K562 (cell line): ENCODE results near the gene SLC29A3. TPM values are rescaled to one million over a fixed set of nuclear protein-coding genes. Genes with fewer than 3 reads are reported as not detected.

ENCODE experiments used
- ATAC-seq: fragments of 200-7000 bp; cut with Tn5 transposase; 3 replicates; pipeline ENCODE4 v1.9.1; 2020; ENCODE audit warnings: moderate library complexity
- BruUV-seq: library from RNA; stranded (reverse); fragments of 400-500 nt; replicated peaks from 2 replicates; lab custom pipeline; 2021; lab: Mats Ljungman, UMichigan
- CTCF ChIA-PET: fragments of 300-600 bp; formaldehyde crosslinking; extraction: SDS; loops from one replicate; lab custom pipeline; 2021; ENCODE audit warnings: low intra/inter-chr PET ratio; lab: Yijun Ruan, JAX
- POLR2A ChIA-PET: fragments of 300-600, 350-650 bp; sonication (Branson Sonifier 250); formaldehyde crosslinking; extraction: SDS; loops from one replicate; lab custom pipeline; 2021; ENCODE audit warnings: antibody characterized with exemption, inconsistent platforms; lab: Yijun Ruan, JAX
- DNase-seq, 4 experiments: peaks; one replicate each; pipeline versions ENCODE4 v3.0.0 to v3.0.0-alpha.2; 2011 to 2018; ENCODE audit warnings: low spot score in 3 of 4, mixed read lengths in 3 of 4; ENCODE audit errors: extremely low read depth in 1 of 4
- FAIRE-seq: peaks from 2 replicates; lab custom pipeline; 2011; peaks lifted over from hg19 to GRCh38; lab: Jason Lieb, UNC
- H2AFZ ChIP-seq: 2 replicates; pipeline ENCODE4 v1.6.0; 2011; ENCODE audit warnings: low read depth, low read length, control low read depth, inconsistent platforms
- H3K27ac ChIP-seq: fragments of 200-600 bp; 3 replicates; pipeline ENCODE4 v1.8.0; 2011; ENCODE audit warnings: low read depth, mild to moderate bottlenecking, control low read depth, inconsistent platforms, low read length, moderate library complexity, mixed read lengths; ENCODE audit errors: extremely low read depth
- H3K27me3 ChIP-seq, 2 experiments: fragments of 300-600 bp in 1 of 2; 2 replicates in 1 of 2; 3 replicates in 1 of 2; pipeline versions ENCODE4 v1.6.0 to v1.8.0; 2011; ENCODE audit warnings: inconsistent platforms in 2 of 2, low read length in 2 of 2, mild to moderate bottlenecking in 1 of 2, mixed read lengths in 1 of 2, moderate library complexity in 1 of 2; ENCODE audit not compliant: control insufficient read depth in 2 of 2, insufficient read depth in 2 of 2
- H3K36me3 ChIP-seq: fragments of 300-600 bp; 3 replicates; pipeline ENCODE4 v1.8.0; 2011; ENCODE audit warnings: mild to moderate bottlenecking, low read length, inconsistent platforms; ENCODE audit not compliant: control insufficient read depth, insufficient read depth
- H3K4me1 ChIP-seq, 2 experiments: fragments of 200-600 bp in 1 of 2; replicated peaks in 1 of 2; 2 replicates in 1 of 2; 3 replicates in 1 of 2; pipeline versions ENCODE4 v1.5.1 to v1.8.0; 2011; ENCODE audit warnings: inconsistent platforms in 2 of 2, low read length in 2 of 2, mild to moderate bottlenecking in 1 of 2, mixed read lengths in 1 of 2, moderate library complexity in 1 of 2; ENCODE audit not compliant: control insufficient read depth in 2 of 2, insufficient read depth in 2 of 2
- H3K4me2 ChIP-seq: 2 replicates; pipeline ENCODE4 v1.6.1; 2011; ENCODE audit warnings: low read length, control low read depth, inconsistent platforms, mixed read lengths; ENCODE audit not compliant: insufficient read depth
- H3K4me3 ChIP-seq: fragments of 200-600 bp; sonication (generic), shearing (Covaris generic); 2 replicates; pipeline ENCODE4 v1.5.1; 2016; ENCODE audit warnings: control low read depth, inconsistent platforms
- H3K79me2 ChIP-seq: fragments of 200-600 bp; 3 replicates; pipeline ENCODE4 v1.8.0; 2011; ENCODE audit warnings: low read length, inconsistent platforms; ENCODE audit not compliant: control insufficient read depth, insufficient read depth
- H3K9ac ChIP-seq, 2 experiments: 2 replicates each; pipeline versions ENCODE4 v1.6.0 to v1.6.1; 2011; ENCODE audit warnings: low read depth in 2 of 2, low read length in 2 of 2, control low read depth in 1 of 2, inconsistent platforms in 1 of 2, mild to moderate bottlenecking in 1 of 2, mixed read lengths in 1 of 2; ENCODE audit not compliant: insufficient read depth in 1 of 2
- H3K9me1 ChIP-seq: one replicate; pipeline ENCODE4 v1.6.0; 2011; ENCODE audit warnings: inconsistent platforms, mild to moderate bottlenecking, low read length, moderate library complexity; ENCODE audit not compliant: control insufficient read depth, insufficient read depth
- H3K9me3 ChIP-seq: replicated peaks from 2 replicates; pipeline ENCODE4 v1.5.1; 2011; ENCODE audit warnings: low read depth, low read length, inconsistent platforms; ENCODE audit not compliant: control insufficient read depth, insufficient read depth
- H4K20me1 ChIP-seq: replicated peaks from 2 replicates; pipeline ENCODE4 v1.6.1; 2011; ENCODE audit warnings: low read length, inconsistent platforms, mixed read lengths; ENCODE audit not compliant: control insufficient read depth, insufficient read depth
- CHAMP1 ChIP-seq: fragments of 450-650 bp; IDR thresholded peaks from 2 replicates; pipeline ENCODE4 v1.6.1; 2016; ENCODE audit warnings: mild to moderate bottlenecking
- CREB3 ChIP-seq: fragments of 450-650 bp; conservative IDR thresholded peaks from 2 replicates; pipeline ENCODE4 v1.6.1; 2016; ENCODE audit warnings: missing genetic modification characterization, low read depth, mild to moderate bottlenecking, missing compliant biosample characterization, moderate library complexity
- CREB3L1 ChIP-seq: fragments of 450-650 bp; IDR thresholded peaks from 2 replicates; pipeline ENCODE4 v1.6.1; 2014; ENCODE audit warnings: low read depth, mild to moderate bottlenecking, moderate library complexity, borderline replicate concordance
- HDAC1 ChIP-seq, 2 experiments: fragments of 450-650 bp; IDR thresholded peaks; 2 replicates each; pipeline ENCODE4 v1.6.1; 2016 to 2017; ENCODE audit warnings: inconsistent platforms in 1 of 2, mild to moderate bottlenecking in 1 of 2, moderate library complexity in 1 of 2
- HNRNPL ChIP-seq: fragments of 200-400 bp; formaldehyde crosslinking; IDR thresholded peaks from 2 replicates; pipeline ENCODE4 v1.6.1; 2017; ENCODE audit warnings: low read depth, mild to moderate bottlenecking, low read length
- MCM3 ChIP-seq: fragments of 450-650 bp; IDR thresholded peaks from 2 replicates; pipeline ENCODE4 v1.6.1; 2016
- SREBF1 ChIP-seq: fragments of 150-350 bp; IDR thresholded peaks from 2 replicates; pipeline ENCODE4 v1.6.1; 2014; ENCODE audit warnings: antibody characterized with exemption, low read depth, low read length, borderline replicate concordance
- ZNF407 ChIP-seq: fragments of 450-650 bp; IDR thresholded peaks from 2 replicates; pipeline ENCODE4 v1.6.1; 2016; ENCODE audit warnings: low read depth
- ZNF778 ChIP-seq: fragments of 450-650 bp; formaldehyde crosslinking; IDR thresholded peaks from 2 replicates; pipeline ENCODE4 v1.4.0; 2020; ENCODE audit warnings: mild to moderate bottlenecking, moderate library complexity
- WGBS: fragments of 100-300 bp; shearing (Covaris generic); methylation state at CpG from one replicate; pipeline ENCODE4 v1.1.6; 2016; ENCODE audit warnings: low coverage, mixed read lengths; ENCODE audit not compliant: insufficient coverage; ENCODE audit errors: missing lambda C conversion rate; 5-methylcytosine and 5-hydroxymethylcytosine counted together
- in situ Hi-C: fragments of 300-500 bp; cut with MboI; formaldehyde crosslinking; loops from 4 replicates; pipeline ENCODE4 v1.15.0; 2018; ENCODE audit warnings: inconsistent platforms, mixed read lengths
- intact Hi-C: fragments of 100-400 bp; cut with micrococcal nuclease; formaldehyde crosslinking; loops from 2 replicates; pipeline ENCODE4 v1.14.2; 2022
- polyA plus RNA-seq, 8 experiments: library from polyadenylated mRNA; depleted of rRNA in 4 of 8; stranded (reverse) in 5 of 8; unstranded in 3 of 8; fragments of >200 nt; fragmentation: Nextera tagmentation in 2 of 8; fragmentation: Illumina TruSeq in 1 of 8; extraction: Ambion mirVana in 2 of 8; extraction: Trizol in 1 of 8; gene quantifications; 2 replicates each; pipeline versions ENCODE4 v1.2.1 to v1.2.3, GENCODE V29; 2011 to 2014; ENCODE audit warnings: inconsistent platforms in 1 of 8, missing spikeins in 1 of 8
- total RNA-seq, 7 experiments: library from RNA; depleted of rRNA in 6 of 7; stranded (reverse); fragments of >200 nt in 6 of 7; fragmentation: Illumina TruSeq in 2 of 7; extraction: Trizol in 2 of 7; gene quantifications; 2 replicates each; pipeline versions ENCODE4 v1.2.1 to v1.2.3, GENCODE V29; 2011 to 2021; ENCODE audit warnings: low replicate concordance in 1 of 7

SLC29A3 gene
- total and polyA plus RNA-seq, 9 of the 15 experiments (the other 6 are each of a cell fraction or from before 2014, with no cell fraction given) = 2.1 to 10.7 (median 4.6) TPM

GRCh38 chr10:71353639-71354038 lies 34.6 kb downstream of the SLC29A3 start:
- peaks cover 6% of the 10 kb centered on the region; the same call in 1 of the 3 replicates for H3K36me3 ChIP-seq
- 51% methylated on average over 9 of the region's 9 CpGs for WGBS
- no peak overlapping the region for H3K4me3 ChIP-seq
- DNase-seq (no peak), ATAC-seq (no peak), FAIRE-seq (no peak)
- peaks cover 10 to 11% of the 10 kb centered on the region in 2 experiments for H3K4me1 ChIP-seq
- no TSS peak for BruUV-seq
- no peak overlapping the region for H3K27ac ChIP-seq
- no peaks in the 10 kb centered on the region for H3K9me3 ChIP-seq
- H3K79me2 ChIP-seq = no peaks in the 10 kb centered on the region
- no peaks in the 10 kb centered on the region for H4K20me1 ChIP-seq
- no peaks in the 10 kb centered on the region for H3K9me1 ChIP-seq
- no peak overlapping the region for H2AFZ ChIP-seq
- H3K4me2 ChIP-seq = no peak overlapping the region
- in situ Hi-C loops = no loop called here
- intact Hi-C loops = no loop called here
- POLR2A ChIA-PET = interaction anchor here (0.8 to 4.4 kb wide), 2 partner anchors 13 to 38 kb away, joined by 3 to 18 read pairs; no protein-coding TSS in a partner anchor
- CTCF ChIA-PET = no interaction called here
- H3K27me3 ChIP-seq = no peaks in the 10 kb centered on the region
- no peak overlapping the region for H3K9ac ChIP-seq
- no peak for TF ChIP-seq ZNF407
- TF ChIP-seq CREB3 (tag) = no peak
- TF ChIP-seq HDAC1 (IDR thresholded peaks at IDR 0.05) = no peak
- TF ChIP-seq MCM3 = no peak
- TF ChIP-seq SREBF1 = no peak
- TF ChIP-seq CHAMP1 = no peak
- TF ChIP-seq ZNF778 = no peak
- no peak for TF ChIP-seq CREB3L1
- TF ChIP-seq HNRNPL = no peak
